H9 (cell line): ENCODE data around the gene PCCA. TPM values are rescaled to one million over a fixed set of nuclear protein-coding genes. Genes with fewer than 3 reads are reported as not detected.

ENCODE experiments used
- DNase-seq: peaks from one replicate; pipeline ENCODE4 v3.0.0-alpha.2; 2017
- H2AFZ ChIP-seq: one replicate; pipeline ENCODE4 v1.6.1; 2013; ENCODE audit warnings: mild to moderate bottlenecking, low read length, control low read depth, moderate library complexity
- H2AK5ac ChIP-seq: 2 replicates; pipeline ENCODE4 v1.6.1; 2013; ENCODE audit warnings: low read length, control low read depth, mixed read lengths; ENCODE audit not compliant: insufficient read length
- H2BK120ac ChIP-seq: one replicate; pipeline ENCODE4 v1.6.1; 2013; ENCODE audit warnings: low read depth, mild to moderate bottlenecking, low read length, control low read depth, inconsistent platforms; ENCODE audit not compliant: poor library complexity, severe bottlenecking
- H2BK12ac ChIP-seq: 2 replicates; pipeline ENCODE4 v1.6.1; 2013; ENCODE audit warnings: low read length, control low read depth, mixed read lengths, low read depth; ENCODE audit not compliant: insufficient read length
- H2BK15ac ChIP-seq: 2 replicates; pipeline ENCODE4 v1.6.1; 2013; ENCODE audit warnings: low read depth, low read length, control low read depth
- H2BK20ac ChIP-seq: one replicate; pipeline ENCODE4 v1.6.1; 2013; ENCODE audit warnings: low read depth, mild to moderate bottlenecking, low read length, control low read depth, inconsistent platforms; ENCODE audit not compliant: poor library complexity, severe bottlenecking
- H2BK5ac ChIP-seq: 2 replicates; pipeline ENCODE4 v1.6.1; 2013; ENCODE audit warnings: low read length, control low read depth, mixed read lengths; ENCODE audit not compliant: insufficient read length
- H3K14ac ChIP-seq: 2 replicates; pipeline ENCODE4 v1.6.1; 2013; ENCODE audit warnings: low read length, control low read depth; ENCODE audit not compliant: insufficient read depth
- H3K18ac ChIP-seq: 2 replicates; pipeline ENCODE4 v1.6.1; 2013; ENCODE audit warnings: low read depth, mild to moderate bottlenecking, mixed read lengths, low read length, control low read depth; ENCODE audit not compliant: insufficient read length
- H3K23ac ChIP-seq: 2 replicates; pipeline ENCODE4 v1.6.1; 2013; ENCODE audit warnings: low read length, control low read depth, mixed read lengths, low read depth; ENCODE audit not compliant: insufficient read length
- H3K23me2 ChIP-seq: 2 replicates; pipeline ENCODE4 v1.6.1; 2013; ENCODE audit warnings: low read depth, mild to moderate bottlenecking, mixed read lengths, low read length, control low read depth; ENCODE audit not compliant: insufficient read length, poor library complexity, severe bottlenecking
- H3K27ac ChIP-seq: 2 replicates; pipeline ENCODE4 v1.5.1; 2013; ENCODE audit warnings: low read length, control low read depth, mixed read lengths, low read depth; ENCODE audit not compliant: insufficient read length
- H3K27me3 ChIP-seq: 2 replicates; pipeline ENCODE4 v1.6.1; 2013; ENCODE audit warnings: low read length, control low read depth, inconsistent platforms; ENCODE audit not compliant: insufficient read depth
- H3K4ac ChIP-seq: 2 replicates; pipeline ENCODE4 v1.6.1; 2013; ENCODE audit warnings: low read depth, mild to moderate bottlenecking, control low read depth, inconsistent platforms, low read length, moderate library complexity
- H3K4me1 ChIP-seq: 2 replicates; pipeline ENCODE4 v1.6.1; 2013; ENCODE audit warnings: low read length, control low read depth, inconsistent platforms; ENCODE audit not compliant: insufficient read depth
- H3K4me2 ChIP-seq: 2 replicates; pipeline ENCODE4 v1.6.1; 2013; ENCODE audit warnings: low read length, control low read depth, mixed read lengths; ENCODE audit not compliant: insufficient read length, insufficient read depth
- H3K56ac ChIP-seq: 2 replicates; pipeline ENCODE4 v1.6.1; 2013; ENCODE audit warnings: low read depth, mild to moderate bottlenecking, mixed read lengths, low read length, control low read depth; ENCODE audit not compliant: insufficient read length
- H3K79me1 ChIP-seq: 2 replicates; pipeline ENCODE4 v1.6.1; 2013; ENCODE audit warnings: low read depth, mild to moderate bottlenecking, moderate library complexity, low read length, control low read depth, inconsistent platforms; ENCODE audit not compliant: insufficient read depth, poor library complexity, severe bottlenecking
- H3K79me2 ChIP-seq: 2 replicates; pipeline ENCODE4 v1.6.1; 2013; ENCODE audit warnings: low read length, control low read depth, inconsistent platforms; ENCODE audit not compliant: insufficient read depth
- H3K9ac ChIP-seq: 2 replicates; pipeline ENCODE4 v1.6.1; 2013; ENCODE audit warnings: low read length, control low read depth, mixed read lengths; ENCODE audit not compliant: insufficient read length; ENCODE audit errors: extremely low read depth
- H3K9me3 ChIP-seq: one replicate; pipeline ENCODE4 v1.6.1; 2013; ENCODE audit warnings: low read depth, low read length, inconsistent platforms; ENCODE audit not compliant: control insufficient read depth
- H3T11ph ChIP-seq: one replicate; pipeline ENCODE4 v1.6.1; 2013; ENCODE audit warnings: mild to moderate bottlenecking, low read length, control low read depth, inconsistent platforms
- H4K20me1 ChIP-seq: one replicate; pipeline ENCODE4 v1.6.1; 2013; ENCODE audit not compliant: control insufficient read depth, insufficient read length, insufficient read depth
- H4K5ac ChIP-seq: 2 replicates; pipeline ENCODE4 v1.6.1; 2013; ENCODE audit warnings: low read depth, mild to moderate bottlenecking, mixed read lengths, low read length, control low read depth; ENCODE audit not compliant: insufficient read length
- H4K8ac ChIP-seq: replicated peaks from 2 replicates; pipeline ENCODE4 v1.6.1; 2013; ENCODE audit warnings: low read length, control low read depth, mixed read lengths, low read depth; ENCODE audit not compliant: insufficient read length
- H4K91ac ChIP-seq: 2 replicates; pipeline ENCODE4 v1.6.1; 2013; ENCODE audit warnings: low read depth, mild to moderate bottlenecking, moderate library complexity, mixed read lengths, low read length, control low read depth; ENCODE audit not compliant: insufficient read length
- H3K27ac Mint-ChIP-seq, 3 experiments: 2 replicates in 2 of 3; 3 replicates in 1 of 3; pipeline ENCODE4 v1.8.0; 2020 to 2021; ENCODE audit warnings: mixed read lengths in 3 of 3, mild to moderate bottlenecking in 1 of 3, moderate library complexity in 1 of 3
- H3K27me3 Mint-ChIP-seq: 2 replicates; pipeline ENCODE4 v1.8.0; 2021; ENCODE audit warnings: low read depth, mild to moderate bottlenecking, moderate library complexity, mixed read lengths
- H3K36me3 Mint-ChIP-seq, 3 experiments: 2 replicates in 2 of 3; 3 replicates in 1 of 3; pipeline ENCODE4 v1.8.0; 2020 to 2021; ENCODE audit warnings: low read depth in 3 of 3, mixed read lengths in 3 of 3; ENCODE audit not compliant: insufficient read depth in 1 of 3
- H3K4me1 Mint-ChIP-seq, 2 experiments: 2 replicates each; pipeline ENCODE4 v1.8.0; 2020; ENCODE audit warnings: mixed read lengths in 2 of 2
- H3K4me3 Mint-ChIP-seq, 2 experiments: 2 replicates in 1 of 2; 3 replicates in 1 of 2; pipeline ENCODE4 v1.8.0; 2020 to 2021; ENCODE audit warnings: mild to moderate bottlenecking in 2 of 2, mixed read lengths in 2 of 2, moderate library complexity in 1 of 2
- H3K9me3 Mint-ChIP-seq, 2 experiments: 2 replicates in 1 of 2; 3 replicates in 1 of 2; pipeline ENCODE4 v1.8.0; 2020; ENCODE audit warnings: mild to moderate bottlenecking in 2 of 2, mixed read lengths in 2 of 2, moderate library complexity in 1 of 2
- WGBS: extraction: QIAGEN DNeasy Blood & Tissue Kit; methylation state at CpG from one replicate; pipeline ENCODE4 v1.1.7; 2013; ENCODE audit warnings: missing lambda C conversion rate, low lambda C conversion rate, mixed read lengths; ENCODE audit not compliant: insufficient read length; ENCODE audit errors: extremely low coverage; 5-methylcytosine and 5-hydroxymethylcytosine counted together
- total RNA-seq: library from RNA; stranded (reverse); gene quantifications from 2 replicates; pipeline ENCODE4 v1.2.1, GENCODE V29; 2021
- TF ChIP-seq, protein P1 (sequence below): fragments of 200-600 bp; sonication (generic); conservative IDR thresholded peaks from 3 replicates; pipeline ENCODE4 v1.8.0; 2021; ENCODE audit warnings: antibody characterized with exemption, mild to moderate bottlenecking

PCCA gene
- total RNA-seq, 1 experiment from 2014 or later, result 56.5 TPM

DNA sequence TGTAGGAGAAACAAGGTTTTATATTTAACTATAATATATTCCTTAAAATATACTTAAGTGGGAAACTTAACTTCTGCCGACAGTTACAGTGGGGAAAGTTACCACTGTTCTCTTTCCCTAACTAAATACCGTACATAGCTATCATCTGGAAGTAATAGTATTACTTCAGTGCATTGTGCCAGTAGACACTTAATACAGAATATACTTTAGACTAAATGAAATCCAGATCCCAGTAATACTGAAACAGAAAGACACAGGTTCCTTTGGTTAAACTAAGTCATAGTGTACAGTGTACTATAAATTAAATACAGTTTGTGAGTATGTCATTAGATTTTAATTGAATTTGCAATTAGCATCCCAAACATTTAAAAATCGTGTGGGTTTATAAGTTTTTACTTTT is 107.5 kb downstream of the PCCA start:
- no peaks in the 10 kb centered on the region for H3K23me2 ChIP-seq
- no peak overlapping the region for H2BK5ac ChIP-seq
- no peak overlapping the region for H3T11ph ChIP-seq
- no CpG with 5 or more reads among the region's 3 CpGs for WGBS
- H3K4me2 ChIP-seq, result no peak overlapping the region
- H2BK12ac ChIP-seq, result no peak overlapping the region
- Mint-ChIP-seq H3K9me3 (no peaks in the 10 kb centered on the region), H3K36me3 (peaks cover 1 to 15% (median 9%) of the 10 kb centered on the region in 3 experiments; a peak in 4 of 7 replicates), H3K27me3 (no peaks in the 10 kb centered on the region), H3K4me1 (peaks cover 51 to 60% of the 10 kb centered on the region in 2 experiments), H3K27ac (peak overlapping the region in 1 of 3 experiments; percentile 80; a peak in 4 of 7 replicates), H3K4me3 (no peak overlapping the region)
- H3K9ac ChIP-seq, result no peak overlapping the region
- H4K5ac ChIP-seq, result no peak overlapping the region
- H3K4me1 ChIP-seq, result peaks cover 8% of the 10 kb centered on the region; the same call in 1 of the 2 replicates
- no peak overlapping the region for H2AK5ac ChIP-seq
- H2AFZ ChIP-seq, result no peak overlapping the region
- DNase-seq, result no peak
- no peaks in the 10 kb centered on the region for H3K79me1 ChIP-seq
- H4K20me1 ChIP-seq, result no peaks in the 10 kb centered on the region
- no peaks in the 10 kb centered on the region for H3K9me3 ChIP-seq
- no peak overlapping the region for H2BK120ac ChIP-seq
- H3K14ac ChIP-seq, result no peak overlapping the region
- H3K18ac ChIP-seq, result no peak overlapping the region
- no peak overlapping the region for H2BK15ac ChIP-seq
- no peak overlapping the region for H2BK20ac ChIP-seq
- TF ChIP-seq, protein P1, sequence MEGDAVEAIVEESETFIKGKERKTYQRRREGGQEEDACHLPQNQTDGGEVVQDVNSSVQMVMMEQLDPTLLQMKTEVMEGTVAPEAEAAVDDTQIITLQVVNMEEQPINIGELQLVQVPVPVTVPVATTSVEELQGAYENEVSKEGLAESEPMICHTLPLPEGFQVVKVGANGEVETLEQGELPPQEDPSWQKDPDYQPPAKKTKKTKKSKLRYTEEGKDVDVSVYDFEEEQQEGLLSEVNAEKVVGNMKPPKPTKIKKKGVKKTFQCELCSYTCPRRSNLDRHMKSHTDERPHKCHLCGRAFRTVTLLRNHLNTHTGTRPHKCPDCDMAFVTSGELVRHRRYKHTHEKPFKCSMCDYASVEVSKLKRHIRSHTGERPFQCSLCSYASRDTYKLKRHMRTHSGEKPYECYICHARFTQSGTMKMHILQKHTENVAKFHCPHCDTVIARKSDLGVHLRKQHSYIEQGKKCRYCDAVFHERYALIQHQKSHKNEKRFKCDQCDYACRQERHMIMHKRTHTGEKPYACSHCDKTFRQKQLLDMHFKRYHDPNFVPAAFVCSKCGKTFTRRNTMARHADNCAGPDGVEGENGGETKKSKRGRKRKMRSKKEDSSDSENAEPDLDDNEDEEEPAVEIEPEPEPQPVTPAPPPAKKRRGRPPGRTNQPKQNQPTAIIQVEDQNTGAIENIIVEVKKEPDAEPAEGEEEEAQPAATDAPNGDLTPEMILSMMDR, result no peak
- no peak overlapping the region for H3K23ac ChIP-seq
- H3K27me3 ChIP-seq, result no peaks in the 10 kb centered on the region
- H3K56ac ChIP-seq, result no peak overlapping the region
- H3K79me2 ChIP-seq, result no peaks in the 10 kb centered on the region
- no peak overlapping the region for H3K27ac ChIP-seq
- H4K91ac ChIP-seq, result no peak overlapping the region
- H3K4ac ChIP-seq, result no peak overlapping the region
- no peak overlapping the region for H4K8ac ChIP-seq
